GM12878 (cell line): ENCODE measurements around the gene SSBP2. TPM values are rescaled to one million over a fixed set of nuclear protein-coding genes. Genes with fewer than 3 reads are reported as not detected.

Experiments
- ATAC-seq: fragments of 200-7000 bp; cut with Tn5 transposase; 3 replicates; pipeline ENCODE4 v1.9.1; 2020; ENCODE audit warnings: mild to moderate bottlenecking, moderate library complexity
- BruUV-seq: library from RNA; stranded (reverse); fragments of 400-500 nt; replicated peaks from 2 replicates; lab custom pipeline; 2021; lab: Mats Ljungman, UMichigan
- CTCF ChIA-PET: fragments of 300-600 bp; sonication (Branson Sonifier 250); formaldehyde crosslinking; extraction: SDS; loops from one replicate; lab custom pipeline; 2021; ENCODE audit warnings: inconsistent platforms; lab: Yijun Ruan, JAX
- POLR2A ChIA-PET: fragments of 350-600 bp; formaldehyde crosslinking; extraction: SDS; loops from one replicate; lab custom pipeline; 2021; ENCODE audit warnings: inconsistent platforms; lab: Charles Lee
- RAD21 ChIA-PET: fragments of 300-600 bp; sonication (Branson Sonifier 250); formaldehyde crosslinking; loops from one replicate; lab custom pipeline; 2023; ENCODE audit warnings: antibody characterized with exemption; ENCODE audit not compliant: unreplicated experiment; lab: Charles Lee
- SMC1A ChIA-PET: fragments of 300-600 bp; sonication (Branson Sonifier 250); formaldehyde crosslinking; loops from one replicate; lab custom pipeline; 2023; ENCODE audit not compliant: unreplicated experiment, uncharacterized antibody; lab: Charles Lee
- DNase-seq: peaks from one replicate; pipeline ENCODE4 v3.0.0-alpha.2; 2011; ENCODE audit warnings: low read depth, low spot score
- FAIRE-seq: peaks from 3 replicates; lab custom pipeline; 2011; peaks lifted over from hg19 to GRCh38; lab: Jason Lieb, UNC
- H2AFZ ChIP-seq: 2 replicates; pipeline ENCODE4 v1.6.0; 2011; ENCODE audit warnings: low read depth, low read length, control low read depth; ENCODE audit not compliant: control insufficient read depth
- H3K27ac ChIP-seq: 2 replicates; pipeline ENCODE4 v1.5.1; 2011; ENCODE audit warnings: control low read depth; ENCODE audit not compliant: control insufficient read depth, insufficient read depth
- H3K27me3 ChIP-seq, 2 experiments: replicated peaks in 1 of 2; 2 replicates each; pipeline versions ENCODE4 v1.6.0 to v1.6.1; 2011; ENCODE audit warnings: low read length in 1 of 2; ENCODE audit not compliant: control insufficient read depth in 2 of 2, insufficient read depth in 2 of 2
- H3K36me3 ChIP-seq, 2 experiments: 2 replicates each; pipeline ENCODE4 v1.5.1; 2011; ENCODE audit warnings: low read length in 1 of 2; ENCODE audit not compliant: control insufficient read depth in 2 of 2, insufficient read depth in 2 of 2
- H3K4me1 ChIP-seq: 2 replicates; pipeline ENCODE4 v1.6.1; 2011; ENCODE audit warnings: mild to moderate bottlenecking, low read length, moderate library complexity, mixed read lengths; ENCODE audit not compliant: control insufficient read depth, insufficient read depth
- H3K4me2 ChIP-seq: 2 replicates; pipeline ENCODE4 v1.6.0; 2011; ENCODE audit warnings: control low read depth; ENCODE audit not compliant: control insufficient read depth, insufficient read depth
- H3K4me3 ChIP-seq: fragments of 200-600 bp; sonication (generic); 2 replicates; pipeline ENCODE4 v1.5.1; 2016
- H3K79me2 ChIP-seq: 2 replicates; pipeline ENCODE4 v1.6.0; 2011; ENCODE audit warnings: low read length; ENCODE audit not compliant: control insufficient read depth, insufficient read depth
- H3K9ac ChIP-seq: 2 replicates; pipeline ENCODE4 v1.8.0; 2011; ENCODE audit warnings: low read length, control low read depth, mixed read lengths; ENCODE audit not compliant: control insufficient read depth, insufficient read depth
- H3K9me3 ChIP-seq: replicated peaks from 3 replicates; pipeline ENCODE4 v1.5.1; 2011; ENCODE audit warnings: mild to moderate bottlenecking, low read length; ENCODE audit not compliant: control insufficient read depth, insufficient read depth
- H4K20me1 ChIP-seq: 2 replicates; pipeline ENCODE4 v1.6.0; 2011; ENCODE audit not compliant: control insufficient read depth, insufficient read depth
- ATF3 ChIP-seq: IDR thresholded peaks from 2 replicates; pipeline ENCODE4 v1.6.1; 2011; ENCODE audit warnings: low read depth, mild to moderate bottlenecking, low read length, moderate library complexity, borderline replicate concordance; ENCODE audit errors: extremely low read depth
- CHD1 ChIP-seq: IDR thresholded peaks from 2 replicates; pipeline ENCODE4 v1.6.1; 2012; ENCODE audit warnings: low read depth, low read length, improper control_type of control experiment
- CUX1 ChIP-seq: IDR thresholded peaks from 2 replicates; pipeline ENCODE4 v1.6.1; 2012; ENCODE audit warnings: improper control_type of control experiment, low read depth, low read length; ENCODE audit not compliant: insufficient replicate concordance
- SUPT20H ChIP-seq: IDR thresholded peaks from 2 replicates; pipeline ENCODE4 v1.6.1; 2011; ENCODE audit warnings: low read depth, mild to moderate bottlenecking, low read length, moderate library complexity, borderline replicate concordance; ENCODE audit not compliant: control insufficient read depth
- WGBS: methylation state at CpG from one replicate; pipeline ENCODE4 v1.1.6; 2016; ENCODE audit warnings: low lambda C conversion rate; ENCODE audit not compliant: insufficient replicate concordance, insufficient coverage; ENCODE audit errors: missing lambda C conversion rate; 5-methylcytosine and 5-hydroxymethylcytosine counted together
- in situ Hi-C: fragments of 300-500 bp; cut with MboI; formaldehyde crosslinking; loops from 9 replicates; pipeline ENCODE4 v1.14.3; 2018; ENCODE audit warnings: mixed read lengths
- intact Hi-C: fragments of 100-400 bp; cut with micrococcal nuclease; formaldehyde crosslinking; loops from one replicate; pipeline ENCODE4 v1.14.2; 2022; ENCODE audit not compliant: unreplicated experiment
- polyA plus RNA-seq, 11 experiments: library from polyadenylated mRNA; depleted of rRNA in 4 of 11; unstranded in 6 of 11; stranded (reverse) in 5 of 11; fragments of >200 nt; fragmentation: Nextera tagmentation in 4 of 11; fragmentation: Illumina TruSeq in 1 of 11; extraction: Ambion mirVana in 4 of 11; extraction: Trizol in 1 of 11; gene quantifications; 1 replicate in 1 of 11; 2 replicates in 10 of 11; pipeline versions ENCODE4 v1.2.1 to v1.2.3, GENCODE V29; 2011 to 2016; ENCODE audit warnings: inconsistent platforms in 2 of 11, missing spikeins in 2 of 11, low read depth in 1 of 11
- total RNA-seq, 4 experiments: library from RNA; depleted of rRNA in 3 of 4; stranded (reverse); fragments of >200 nt in 3 of 4; fragmentation: Illumina TruSeq in 1 of 4; extraction: Trizol in 1 of 4; gene quantifications; 2 replicates each; pipeline versions ENCODE4 v1.2.1 to v1.2.3, GENCODE V29; 2013 to 2021
- TF ChIP-seq, protein P1 (sequence below): IDR thresholded peaks from 2 replicates; pipeline ENCODE4 v1.6.1; 2012; ENCODE audit warnings: mild to moderate bottlenecking, low read depth, low read length

SSBP2 gene
- total and polyA plus RNA-seq, 10 of the 15 experiments (the other 5 are each of a cell fraction or from before 2014, with no cell fraction given) = 52.2 to 132 (median 110) TPM

- TF ChIP-seq CUX1 = no peak
- TF ChIP-seq ATF3 = no peak
Measured at GRCh38 chr5:81537905-81538547, 212.9 kb downstream of the SSBP2 start (continued).

- Histone ChIP-seq H3K9me3 (no peaks in the 10 kb centered on the region), H3K36me3 (no peaks in the 10 kb centered on the region), H2AFZ (no peak overlapping the region), H3K27ac (no peak overlapping the region), H4K20me1 (no peaks in the 10 kb centered on the region), H3K27me3 (no peaks in the 10 kb centered on the region), H3K4me1 (no peaks in the 10 kb centered on the region), H3K4me2 (no peak overlapping the region), H3K9ac (no peak overlapping the region), H3K4me3 (no peak overlapping the region), H3K79me2 (peaks cover 2% of the 10 kb centered on the region; the same call in 1 of the 2 replicates)
- WGBS = 100% methylated on average over 1 of the region's 1 CpG
- intact Hi-C loops = no loop called here
- no peak for ATAC-seq
- SMC1A ChIA-PET = interaction anchor here (1.3 kb wide), 1 partner anchor 629 kb away, joined by 3 read pairs; no protein-coding TSS in a partner anchor
- in situ Hi-C loops = no loop called here
- TF ChIP-seq CHD1 (no peak), SUPT20H (no peak)
- TF ChIP-seq, protein P1, sequence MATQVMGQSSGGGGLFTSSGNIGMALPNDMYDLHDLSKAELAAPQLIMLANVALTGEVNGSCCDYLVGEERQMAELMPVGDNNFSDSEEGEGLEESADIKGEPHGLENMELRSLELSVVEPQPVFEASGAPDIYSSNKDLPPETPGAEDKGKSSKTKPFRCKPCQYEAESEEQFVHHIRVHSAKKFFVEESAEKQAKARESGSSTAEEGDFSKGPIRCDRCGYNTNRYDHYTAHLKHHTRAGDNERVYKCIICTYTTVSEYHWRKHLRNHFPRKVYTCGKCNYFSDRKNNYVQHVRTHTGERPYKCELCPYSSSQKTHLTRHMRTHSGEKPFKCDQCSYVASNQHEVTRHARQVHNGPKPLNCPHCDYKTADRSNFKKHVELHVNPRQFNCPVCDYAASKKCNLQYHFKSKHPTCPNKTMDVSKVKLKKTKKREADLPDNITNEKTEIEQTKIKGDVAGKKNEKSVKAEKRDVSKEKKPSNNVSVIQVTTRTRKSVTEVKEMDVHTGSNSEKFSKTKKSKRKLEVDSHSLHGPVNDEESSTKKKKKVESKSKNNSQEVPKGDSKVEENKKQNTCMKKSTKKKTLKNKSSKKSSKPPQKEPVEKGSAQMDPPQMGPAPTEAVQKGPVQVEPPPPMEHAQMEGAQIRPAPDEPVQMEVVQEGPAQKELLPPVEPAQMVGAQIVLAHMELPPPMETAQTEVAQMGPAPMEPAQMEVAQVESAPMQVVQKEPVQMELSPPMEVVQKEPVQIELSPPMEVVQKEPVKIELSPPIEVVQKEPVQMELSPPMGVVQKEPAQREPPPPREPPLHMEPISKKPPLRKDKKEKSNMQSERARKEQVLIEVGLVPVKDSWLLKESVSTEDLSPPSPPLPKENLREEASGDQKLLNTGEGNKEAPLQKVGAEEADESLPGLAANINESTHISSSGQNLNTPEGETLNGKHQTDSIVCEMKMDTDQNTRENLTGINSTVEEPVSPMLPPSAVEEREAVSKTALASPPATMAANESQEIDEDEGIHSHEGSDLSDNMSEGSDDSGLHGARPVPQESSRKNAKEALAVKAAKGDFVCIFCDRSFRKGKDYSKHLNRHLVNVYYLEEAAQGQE = no peak
- CTCF ChIA-PET = no interaction called here
- POLR2A ChIA-PET = no interaction called here
- RAD21 ChIA-PET = no interaction called here
- no peak for FAIRE-seq
- no TSS peak for BruUV-seq
- no peak for DNase-seq
Measured at GRCh38 chr5:81534441-81534840, 216.5 kb downstream of the SSBP2 start.
